ENCODE data around the gene NKX2-4.
"Not testable (repeated sequence)": the region's sequence is repeated elsewhere in the genome, so short reads cannot be mapped to it uniquely, and the experiment has no call there.

Gene NKX2-4

GRCh38 chr20:21430020-21430419 is 32.7 kb upstream of the NKX2-4 start:
- no peak overlapping the region for H3K4me3 ChIP-seq (ENCODE audit: low read length)
- no peak for TF ChIP-seq CTCF (conservative IDR thresholded peaks at IDR 0.05; ENCODE audit: low read length)
- DNase-seq (ENCODE audit: low read depth): no peak

- no peak overlapping the region for H3K4me3 ChIP-seq (ENCODE audit: low read length)
- no peak for TF ChIP-seq CTCF (conservative IDR thresholded peaks at IDR 0.05; ENCODE audit: low read length)
- no peak for DNase-seq (ENCODE audit: low read depth)
These were observed 27.5 kb upstream of the NKX2-4 start for GRCh38 chr20:21424846-21425245.

- DNase-seq (ENCODE audit: low read depth); H3K4me3 ChIP-seq (ENCODE audit: low read length): not testable (repeated sequence)
These were observed 26.4 kb upstream of the NKX2-4 start for GRCh38 chr20:21423712-21424111.

GRCh38 chr20:21421601-21422236 is 24.4 kb upstream of the NKX2-4 start:
- DNase-seq (ENCODE audit: low read depth): no peak
- no peak for TF ChIP-seq CTCF (conservative IDR thresholded peaks at IDR 0.05; ENCODE audit: low read length)

GRCh38 chr20:21419147-21419546 is 21.8 kb upstream of the NKX2-4 start:
- not testable (repeated sequence) for DNase-seq (ENCODE audit: low read depth); H3K4me3 ChIP-seq (ENCODE audit: low read length)

More at GRCh38 chr20:21421601-21422236, 24.4 kb upstream of the NKX2-4 start:
- H3K4me3 ChIP-seq (ENCODE audit: low read length): no peak overlapping the region

- H3K4me3 ChIP-seq (ENCODE audit: low read length); DNase-seq (ENCODE audit: low read depth): not testable (repeated sequence)
These were observed 16.7 kb upstream of the NKX2-4 start for GRCh38 chr20:21413996-21414395.

- TF ChIP-seq CTCF (conservative IDR thresholded peaks at IDR 0.05; ENCODE audit: low read length): no peak
- H3K4me3 ChIP-seq (ENCODE audit: low read length): no peak overlapping the region
- no peak for DNase-seq (ENCODE audit: low read depth)
These were observed 14.4 kb upstream of the NKX2-4 start for GRCh38 chr20:21411725-21412124.

- DNase-seq (ENCODE audit: low read depth): no peak
- TF ChIP-seq CTCF (conservative IDR thresholded peaks at IDR 0.05; ENCODE audit: low read length): no peak
- no peak overlapping the region for H3K4me3 ChIP-seq (ENCODE audit: low read length)
These were observed 1.7 kb upstream of the NKX2-4 start for GRCh38 chr20:21399005-21399475.
